ENCODE results near the gene CFAP126.
"Not testable (repeated sequence)": the region's sequence is repeated elsewhere in the genome, so short reads cannot be mapped to it uniquely, and the experiment has no call there.

Gene CFAP126

DNA sequence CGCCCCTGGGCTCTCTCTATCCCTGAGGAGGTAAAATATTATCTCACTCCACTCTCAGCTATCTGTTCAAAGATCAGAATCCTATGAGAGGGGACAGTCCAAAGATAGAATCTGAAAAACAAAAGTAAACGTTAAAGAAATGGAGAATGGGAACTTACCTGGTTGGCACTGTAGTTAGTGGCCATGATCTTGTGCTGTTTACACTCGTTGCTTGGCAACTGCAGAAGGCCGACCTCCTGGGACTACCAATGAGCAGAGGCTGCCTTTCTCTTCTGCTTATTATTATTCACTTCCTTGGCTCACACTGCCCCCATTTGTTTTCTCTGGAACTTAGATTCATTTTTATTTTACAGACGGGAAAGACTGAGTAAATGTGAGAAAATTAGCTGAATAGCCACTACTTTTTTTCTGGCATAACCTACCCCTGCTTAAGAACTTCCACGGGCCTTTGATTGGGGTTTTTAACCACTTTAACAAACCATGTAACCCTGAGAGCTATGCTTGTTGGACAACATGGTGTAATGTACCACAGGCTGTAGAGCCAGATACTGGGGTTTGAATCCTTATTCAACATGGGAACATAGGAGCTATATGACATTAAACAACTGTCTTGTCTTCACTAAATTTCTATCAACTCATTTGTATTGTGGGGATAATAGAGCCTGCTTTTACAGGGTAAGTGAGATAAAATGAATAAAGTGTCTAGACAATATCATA, at the start of gene CFAP126:
Gene CFAP126, minus strand, starts transcription at position 193 of the 717 bp plus-strand sequence. Its CDS starts 8 bp downstream, at position 185.
- peak in 1 of 2 donors; percentile 15 for DNase-seq (ENCODE audit: extremely low read depth in 1 of 2, low read depth in 1 of 2)

DNA sequence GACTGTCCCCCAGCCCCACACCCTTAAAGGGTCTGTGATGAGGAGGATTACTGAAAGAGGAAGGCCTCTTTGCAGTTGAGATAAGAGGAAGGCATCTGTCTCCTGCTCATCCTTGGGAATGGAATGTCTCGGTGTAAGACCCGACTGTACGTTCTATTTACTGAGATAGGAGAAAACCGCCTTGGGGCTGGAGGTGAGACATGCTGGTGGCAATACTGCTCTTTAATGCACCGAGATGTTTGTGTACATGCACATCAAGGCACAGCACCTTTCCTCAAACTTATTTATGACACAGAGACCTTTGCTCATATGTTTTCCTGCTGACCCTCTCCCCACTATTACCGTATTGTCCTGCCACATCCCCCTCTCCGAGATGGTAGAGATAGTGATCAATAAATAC, 45.4 kb upstream of the CFAP126 start:
- not testable (repeated sequence) for DNase-seq (ENCODE audit: extremely low read depth in 1 of 2, low read depth in 1 of 2)

DNA sequence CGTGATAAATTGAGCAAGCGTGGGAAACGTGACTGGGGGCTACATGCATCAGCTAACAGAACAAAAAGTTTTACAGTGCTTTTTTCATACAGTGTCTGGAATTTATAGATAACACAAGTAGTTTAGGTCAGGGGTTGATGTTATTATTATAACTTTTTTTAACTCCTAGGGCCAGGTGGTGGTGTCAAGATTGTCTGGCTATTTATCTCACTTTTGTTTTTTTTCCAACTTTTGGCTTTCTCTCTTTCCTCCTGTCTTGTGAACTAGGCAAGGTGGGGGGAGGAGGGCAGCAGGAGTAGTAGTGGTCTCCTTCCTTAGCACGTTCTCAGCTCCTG, 42.9 kb upstream of the CFAP126 start:
- not testable (repeated sequence) for DNase-seq (ENCODE audit: extremely low read depth in 1 of 2, low read depth in 1 of 2)

DNA sequence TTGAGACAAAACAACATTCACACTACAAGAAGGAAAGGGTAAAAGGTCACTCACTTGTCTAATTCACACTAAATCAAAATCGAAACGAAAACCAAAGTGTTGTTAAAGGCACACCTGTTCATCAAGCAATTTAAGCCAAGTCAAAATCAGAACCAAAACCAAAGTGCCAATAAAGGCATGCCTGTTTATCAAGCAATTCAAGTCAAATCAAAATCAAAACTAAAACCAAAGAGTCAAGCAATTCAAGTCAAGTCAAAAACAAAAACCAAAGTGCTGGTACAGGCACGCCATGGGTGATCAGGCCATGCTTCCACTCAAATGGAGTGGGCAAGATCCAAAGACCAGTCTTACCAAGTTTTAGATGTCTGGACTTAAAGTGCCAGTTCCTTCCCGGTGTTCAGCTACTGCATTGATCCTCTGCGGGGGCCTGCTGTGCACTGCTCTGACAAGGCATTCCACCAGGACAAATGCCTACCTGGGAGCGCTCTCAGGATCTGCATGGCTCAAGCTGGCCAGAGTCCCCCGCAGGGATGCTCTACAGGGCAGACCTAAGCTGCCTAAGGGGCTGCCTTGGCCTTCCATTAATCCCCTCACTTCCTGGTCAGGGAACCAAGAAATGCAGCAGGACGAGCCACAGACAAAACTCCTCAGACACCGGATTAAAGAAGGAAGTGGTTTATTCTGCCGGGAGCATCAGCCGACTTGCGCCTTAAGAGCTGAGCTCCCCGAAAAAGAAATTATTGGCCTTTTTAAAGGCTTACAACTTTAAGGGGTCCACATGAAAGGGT, 42.4 kb upstream of the CFAP126 start:
- DNase-seq (ENCODE audit: extremely low read depth in 1 of 2, low read depth in 1 of 2), result not testable (repeated sequence)

- no peak for DNase-seq (ENCODE audit: extremely low read depth in 1 of 2, low read depth in 1 of 2)
These were observed 40.9 kb upstream of the CFAP126 start for GRCh38 chr1:161408429-161409052.

DNA sequence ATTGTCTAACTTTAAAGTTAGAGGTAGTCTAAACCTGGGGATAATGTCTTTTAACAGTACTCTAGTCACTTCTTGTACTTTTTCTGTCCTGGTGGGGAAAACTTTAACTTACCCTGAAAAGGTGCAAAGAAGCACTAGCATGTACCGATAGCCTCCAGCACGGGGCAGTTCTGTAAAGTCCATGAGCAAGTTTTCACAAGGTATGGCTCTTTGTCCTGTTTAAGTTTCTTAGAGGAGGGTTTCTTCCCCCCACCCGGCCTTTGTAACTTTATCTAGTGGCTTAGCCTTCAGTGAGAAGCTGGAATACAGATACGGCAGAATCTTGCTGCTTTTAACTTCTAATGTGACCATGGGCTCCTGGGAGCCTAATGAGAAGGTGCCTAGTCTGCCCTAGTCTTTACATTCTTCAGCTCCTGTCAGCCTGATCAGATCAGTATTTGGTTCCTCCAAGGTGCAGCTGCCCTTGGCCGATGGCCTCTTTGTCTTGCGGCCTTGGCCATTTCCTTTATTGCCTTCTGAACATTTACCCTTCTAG, 39.8 kb upstream of the CFAP126 start:
- DNase-seq (ENCODE audit: extremely low read depth in 1 of 2, low read depth in 1 of 2), result no peak

GRCh38 chr1:161406551-161406950, 38.9 kb upstream of the CFAP126 start:
- DNase-seq (ENCODE audit: extremely low read depth in 1 of 2, low read depth in 1 of 2), result not testable (repeated sequence)

GRCh38 chr1:161404051-161404597, 36.4 kb upstream of the CFAP126 start:
- no peak for DNase-seq (ENCODE audit: extremely low read depth in 1 of 2, low read depth in 1 of 2)

- no peak for DNase-seq (ENCODE audit: extremely low read depth in 1 of 2, low read depth in 1 of 2)
These were observed 34.8 kb upstream of the CFAP126 start for GRCh38 chr1:161402446-161402845.

DNA sequence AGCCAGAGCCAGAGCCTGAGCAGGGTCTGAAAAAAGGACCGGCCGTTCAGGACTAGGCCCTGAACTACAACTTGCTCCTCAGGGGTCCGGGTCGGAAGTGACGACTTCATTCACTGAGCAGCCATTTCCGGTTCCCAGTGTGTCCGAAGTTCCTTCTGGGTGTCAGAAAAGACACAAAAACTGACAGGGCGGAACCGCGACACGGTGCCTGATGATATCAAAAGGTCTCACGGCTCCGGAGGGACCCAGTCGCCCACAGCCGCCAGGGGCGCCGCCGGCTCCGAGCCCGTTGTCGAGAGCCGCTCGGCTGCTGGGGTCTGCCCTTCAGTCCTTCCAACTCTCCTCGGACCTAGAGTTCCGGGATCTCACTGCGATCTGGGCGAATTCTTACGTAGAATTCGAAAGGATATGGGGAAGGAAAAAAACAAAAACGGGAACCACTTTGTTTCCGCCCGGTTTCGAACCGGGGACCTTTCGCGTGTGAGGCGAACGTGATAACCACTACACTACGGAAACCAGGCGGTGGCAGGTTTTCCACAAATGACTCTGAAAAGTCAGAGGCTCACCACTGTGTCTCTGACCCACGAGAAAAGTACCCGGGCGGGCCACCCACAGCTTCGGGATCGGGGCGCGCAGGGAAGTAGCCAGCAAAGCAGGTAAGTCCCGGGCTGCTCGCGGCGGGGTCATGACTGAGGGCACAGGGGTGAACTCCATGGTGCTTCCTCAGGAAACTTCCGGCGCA, 31.8 kb upstream of the CFAP126 start:
- peak; percentile 74 to 83 for DNase-seq (ENCODE audit: extremely low read depth in 1 of 2, low read depth in 1 of 2)

DNA sequence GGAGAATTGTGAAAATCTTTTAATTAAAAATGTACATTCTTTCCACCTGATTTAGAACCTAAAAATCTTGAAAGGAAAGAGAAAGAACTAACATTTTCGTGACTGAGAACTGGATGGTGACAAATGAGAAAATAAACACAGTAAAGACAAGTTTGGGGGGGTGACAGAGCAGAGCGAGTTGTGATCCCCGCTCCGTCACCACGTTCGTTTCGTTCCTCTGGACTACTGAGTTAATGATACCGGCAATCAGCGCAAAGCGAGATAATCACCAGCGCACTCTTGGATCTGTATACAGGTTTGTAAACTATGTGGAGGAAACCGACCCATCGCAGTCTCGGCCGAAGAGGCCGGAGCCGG, 31.2 kb upstream of the CFAP126 start:
- DNase-seq (ENCODE audit: extremely low read depth in 1 of 2, low read depth in 1 of 2), result no peak

DNA sequence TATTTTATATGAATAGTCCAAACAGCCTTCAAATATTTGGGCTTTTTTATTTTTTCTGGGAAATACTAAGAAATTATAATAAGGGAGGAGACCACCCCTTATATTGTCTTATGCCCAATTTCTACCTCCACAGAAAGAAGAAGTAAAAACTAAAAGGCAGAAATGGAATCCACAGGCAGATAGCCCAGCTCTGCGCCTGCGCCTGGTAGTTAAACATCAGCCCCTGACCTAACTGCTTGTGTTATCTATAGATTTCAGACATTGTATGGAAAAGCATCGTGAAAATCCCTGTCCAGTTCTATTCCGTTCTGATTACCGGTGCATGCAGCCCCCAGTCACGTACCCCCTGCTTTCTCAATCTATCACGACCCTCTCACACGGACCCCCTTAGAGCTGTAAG, 29.4 kb upstream of the CFAP126 start:
- DNase-seq (ENCODE audit: extremely low read depth in 1 of 2, low read depth in 1 of 2), result not testable (repeated sequence)

GRCh38 chr1:161393151-161393550, 25.5 kb upstream of the CFAP126 start:
- no peak for DNase-seq (ENCODE audit: extremely low read depth in 1 of 2, low read depth in 1 of 2)

GRCh38 chr1:161391611-161392010, 23.9 kb upstream of the CFAP126 start:
- no peak for DNase-seq (ENCODE audit: extremely low read depth in 1 of 2, low read depth in 1 of 2)

GRCh38 chr1:161391136-161391535, 23.5 kb upstream of the CFAP126 start:
- not testable (repeated sequence) for DNase-seq (ENCODE audit: extremely low read depth in 1 of 2, low read depth in 1 of 2)

DNA sequence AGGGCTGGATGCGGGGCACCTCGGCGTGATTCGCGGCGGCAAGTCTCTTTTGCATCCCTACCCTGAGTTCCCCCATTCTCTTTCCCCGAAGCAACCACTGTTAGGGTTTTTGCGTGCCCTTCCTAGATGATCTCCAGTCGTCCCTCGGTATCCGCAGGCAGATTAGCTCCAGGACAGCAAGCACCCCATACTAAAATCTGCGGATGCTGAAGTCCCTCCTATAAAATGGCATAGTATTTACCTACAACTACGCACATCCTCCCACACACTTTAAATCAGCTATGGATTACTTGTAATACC, 22.8 kb upstream of the CFAP126 start:
- no peak for DNase-seq (ENCODE audit: extremely low read depth in 1 of 2, low read depth in 1 of 2)

DNA sequence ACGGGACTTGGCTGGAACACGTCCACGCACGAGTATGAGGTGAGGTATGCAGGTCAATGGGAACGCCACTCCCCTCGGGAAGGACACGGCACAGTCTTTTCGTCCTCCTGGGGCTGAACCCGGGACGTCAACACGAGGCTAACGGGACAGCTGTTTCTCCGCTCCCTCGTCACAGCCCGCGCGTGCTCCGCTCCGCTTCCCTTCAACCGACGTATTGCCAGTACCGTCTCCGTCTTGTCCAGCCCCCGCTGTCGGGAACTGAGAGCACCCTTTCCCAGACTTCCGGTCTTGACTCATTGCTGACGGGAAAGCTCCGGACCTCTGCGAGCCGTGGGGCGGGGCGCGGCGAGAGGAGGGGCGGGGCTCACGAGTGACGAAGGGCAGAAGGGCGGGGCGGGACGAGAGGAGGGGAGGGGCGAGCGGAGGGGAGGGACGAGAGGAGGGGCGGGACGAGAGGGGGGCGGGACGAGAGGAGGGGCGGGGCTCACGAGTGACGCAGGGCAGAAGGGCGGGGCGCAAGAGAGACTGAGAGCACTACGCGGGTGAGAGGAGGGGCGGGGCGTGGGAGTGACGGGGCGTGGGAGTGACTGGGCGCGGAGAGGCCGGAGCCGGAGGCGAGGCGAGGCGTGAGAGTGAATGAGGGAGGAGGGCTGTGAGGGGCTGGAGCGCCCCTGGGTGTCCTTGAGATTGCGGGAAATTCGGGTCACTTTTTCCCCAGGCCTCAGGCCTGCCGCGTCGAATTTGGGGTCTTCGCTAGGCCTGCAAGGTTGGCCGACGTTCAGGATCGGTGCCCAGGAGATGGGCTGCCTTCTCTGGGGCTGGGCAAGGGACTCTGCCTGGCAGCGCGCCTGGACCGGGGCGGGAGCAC, 22.2 kb upstream of the CFAP126 start:
- DNase-seq (ENCODE audit: extremely low read depth in 1 of 2, low read depth in 1 of 2), result peak; percentile 80 to 86

DNA sequence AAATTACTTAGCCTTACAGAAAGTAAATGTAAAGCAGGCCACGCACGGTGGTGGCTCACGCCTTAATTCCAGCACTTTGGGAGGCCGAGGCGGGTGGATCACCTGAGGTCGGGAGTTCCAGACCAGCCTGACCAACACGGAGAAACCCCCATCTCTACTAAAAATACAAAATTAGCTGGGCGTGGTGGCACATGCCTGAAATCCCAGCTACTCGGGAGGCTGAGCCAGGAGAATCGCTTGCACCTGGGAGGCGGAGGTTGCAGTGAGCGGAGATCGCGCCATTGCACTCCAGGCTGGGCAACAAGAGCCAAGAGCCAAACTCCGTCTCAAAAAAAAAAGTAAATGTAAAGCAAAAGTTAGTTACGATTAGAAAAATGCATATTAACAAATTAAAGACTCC, 21.5 kb upstream of the CFAP126 start:
- DNase-seq (ENCODE audit: extremely low read depth in 1 of 2, low read depth in 1 of 2), result not testable (repeated sequence)

- DNase-seq (ENCODE audit: extremely low read depth in 1 of 2, low read depth in 1 of 2), result no peak
These were observed 21.0 kb upstream of the CFAP126 start for GRCh38 chr1:161388639-161389038.

Data from stimulated activated CD8-positive, alpha-beta memory T cell treated with anti-CD3 and anti-CD28 coated beads, Interleukin-7, amount 100 ng/mL, for 48 hours (primary cell).